Lower leg skin (tissue), 3 donors: ENCODE measurements around the gene SARM1.

ENCODE experiments used
- POLR2A ChIP-seq, 2 donors: fragments of 450-650 bp; IDR thresholded peaks; one replicate each; pipeline ENCODE4 v1.6.1; 2016 to 2017; ENCODE audit warnings: antibody characterized with exemption in 2 of 2, mild to moderate bottlenecking in 1 of 2, moderate library complexity in 1 of 2
- TF ChIP-seq, protein P1 (sequence below), 3 donors: fragments of 450-650 bp; IDR thresholded peaks; one replicate each; pipeline ENCODE4 v1.5.1; 2016; ENCODE audit warnings: antibody characterized with exemption in 3 of 3, mild to moderate bottlenecking in 3 of 3, moderate library complexity in 2 of 3

DNA sequence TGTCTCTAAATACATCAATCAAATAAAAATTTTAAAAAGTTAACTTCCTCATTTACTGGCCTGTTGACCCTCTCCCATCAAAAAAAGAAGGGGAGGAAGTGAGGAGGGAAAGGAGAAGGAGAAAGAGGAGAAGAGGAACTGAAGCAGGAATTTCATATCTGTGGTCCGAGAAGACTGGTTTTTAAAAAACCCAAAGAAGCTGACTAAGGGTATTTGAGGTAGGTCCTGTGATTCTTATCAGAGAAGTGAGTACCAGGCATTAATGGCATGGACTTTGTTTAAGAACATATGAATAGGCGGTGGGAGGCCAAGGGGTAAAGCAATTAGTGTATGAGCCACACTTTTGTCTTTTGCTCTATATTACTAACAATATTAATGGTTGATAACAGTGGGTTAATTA is 32.5 kb downstream of the SARM1 start:
- TF ChIP-seq, protein P1, sequence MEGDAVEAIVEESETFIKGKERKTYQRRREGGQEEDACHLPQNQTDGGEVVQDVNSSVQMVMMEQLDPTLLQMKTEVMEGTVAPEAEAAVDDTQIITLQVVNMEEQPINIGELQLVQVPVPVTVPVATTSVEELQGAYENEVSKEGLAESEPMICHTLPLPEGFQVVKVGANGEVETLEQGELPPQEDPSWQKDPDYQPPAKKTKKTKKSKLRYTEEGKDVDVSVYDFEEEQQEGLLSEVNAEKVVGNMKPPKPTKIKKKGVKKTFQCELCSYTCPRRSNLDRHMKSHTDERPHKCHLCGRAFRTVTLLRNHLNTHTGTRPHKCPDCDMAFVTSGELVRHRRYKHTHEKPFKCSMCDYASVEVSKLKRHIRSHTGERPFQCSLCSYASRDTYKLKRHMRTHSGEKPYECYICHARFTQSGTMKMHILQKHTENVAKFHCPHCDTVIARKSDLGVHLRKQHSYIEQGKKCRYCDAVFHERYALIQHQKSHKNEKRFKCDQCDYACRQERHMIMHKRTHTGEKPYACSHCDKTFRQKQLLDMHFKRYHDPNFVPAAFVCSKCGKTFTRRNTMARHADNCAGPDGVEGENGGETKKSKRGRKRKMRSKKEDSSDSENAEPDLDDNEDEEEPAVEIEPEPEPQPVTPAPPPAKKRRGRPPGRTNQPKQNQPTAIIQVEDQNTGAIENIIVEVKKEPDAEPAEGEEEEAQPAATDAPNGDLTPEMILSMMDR (IDR thresholded peaks at IDR 0.05): no peak
- no peak for TF ChIP-seq POLR2A (IDR thresholded peaks at IDR 0.05)
